Heart right ventricle (tissue), 16 donors: ENCODE measurements around the gene RBM20. TPM values are rescaled to one million over a fixed set of nuclear protein-coding genes. Genes with fewer than 3 reads are reported as not detected.

Experiments
- ATAC-seq, 8 donors: fragments of 200-7000 bp; cut with Tn5 transposase; one replicate each; pipeline ENCODE4 v1.9.1; 2020; ENCODE audit warnings: mild to moderate bottlenecking in 8 of 8, moderate library complexity in 8 of 8, moderate number of reproducible peaks in 1 of 8
- DNase-seq, 2 donors: peaks; one replicate each; pipeline ENCODE4 v3.0.0-alpha.2; 2020
- H3K27ac ChIP-seq, 10 donors: fragments of 200-600 bp; sonication (generic) in 2 of 10; one replicate each; pipeline versions ENCODE4 v1.5.0 to v1.8.0; 2020 to 2022; ENCODE audit warnings: mild to moderate bottlenecking in 3 of 10
- H3K27me3 ChIP-seq, 7 donors: fragments of 200-600 bp; one replicate each; pipeline ENCODE4 v1.8.0; 2021 to 2022; ENCODE audit warnings: mild to moderate bottlenecking in 2 of 7
- H3K36me3 ChIP-seq, 9 donors: fragments of 200-600 bp; sonication (generic) in 1 of 9; one replicate each; pipeline versions ENCODE4 v1.5.0 to v1.8.0; 2020 to 2022; ENCODE audit warnings: mild to moderate bottlenecking in 2 of 9
- H3K4me1 ChIP-seq, 9 donors: fragments of 200-600 bp; sonication (generic) in 1 of 9; one replicate each; pipeline versions ENCODE4 v1.5.0 to v1.8.0; 2020 to 2022; ENCODE audit warnings: mild to moderate bottlenecking in 4 of 9
- H3K4me3 ChIP-seq, 10 donors: fragments of 200-600 bp; sonication (generic) in 2 of 10; one replicate each; pipeline versions ENCODE4 v1.5.0 to v1.8.0; 2020 to 2022; ENCODE audit warnings: mild to moderate bottlenecking in 7 of 10, moderate library complexity in 2 of 10
- H3K9me3 ChIP-seq, 11 donors: fragments of 200-600 bp in 10 of 11; sonication (generic) in 2 of 11; one replicate each; pipeline versions ENCODE4 v1.5.0 to v1.8.0; 2013 to 2022; ENCODE audit warnings: mild to moderate bottlenecking in 2 of 11, control low read depth in 1 of 11, moderate library complexity in 1 of 11
- WGBS, 2 donors: extraction: QIAGEN DNeasy Blood & Tissue Kit; methylation state at CpG; one replicate each; pipeline ENCODE4 v1.1.7; 2013; ENCODE audit warnings: inconsistent platforms in 1 of 2; 5-methylcytosine and 5-hydroxymethylcytosine counted together
- intact Hi-C, 10 donors: fragments of 100-400 bp; cut with DNase I; formaldehyde crosslinking; loops; one replicate each; pipeline versions ENCODE4 v1.11.1 to v1.14.2; 2022
- polyA plus RNA-seq, 2 donors: library from polyadenylated mRNA; stranded (reverse); fragments of 200-250 nt; gene quantifications; one replicate each; pipeline ENCODE4 v1.2.3, GENCODE V29; 2013
- total RNA-seq, 10 donors: library from RNA; stranded (reverse); fragmentation: NEBNext Ultra II Directional in 3 of 10; extraction: Animal tissue kit (Norgen Biotek cat#: 25700) in 3 of 10; gene quantifications; one replicate each; pipeline versions ENCODE4 v1.2.1 to v1.2.4, GENCODE V29; 2021 to 2023
- TF ChIP-seq, protein P1 (sequence below), 9 donors: fragments of 200-600 bp; sonication (generic) in 2 of 9; IDR thresholded peaks; one replicate each; pipeline versions ENCODE4 v1.5.0 to v1.8.0; 2021 to 2022; ENCODE audit warnings: antibody characterized with exemption in 9 of 9, mild to moderate bottlenecking in 5 of 9, moderate library complexity in 1 of 9
- donor health status: Arrhythmogenic right ventricular cardiomyopathy.
- donor health status: ischemic (EF 13 %, LVEDD 7.1; RV severe dilation, severe dysfunction).
- donor health status: healthy with polysubstance abuse.
- donor health status: DM: no; HTN: yes; CAD: no.
- donor health status: DM: no; HTN: no; CAD: no.
- donor health status: ischemic (EF 25% LVEDD 6.9; RV normal size, moderate dysfunction).
- donor health status: ischemic (EF 25% LVEDD 5.7; RV mildly dilated, moderate dysfunction).
- donor health status: healthy.
- donor health status: DM: yes; HTN: yes; CAD: no.
- donor health status: Ischemic cardiomyopathy.
- donor health status: ischemic (EF 35%, LVEDD 5.7; RV mildly dilated, moderate dysfunction).
- donor health status: nonischemic (EF 11% LVEDD 7.7; RV severe dilation, severe dysfunction).
- donor health status: DM: yes; HTN: yes; CAD: no.
- donor health status: PGD.
- donor health status: ischemic (EF 29% LVEDD 5.4; RV normal size, mild dysfunction).
- donor health status: nonischemic (EF 23%, LVEDD 6.1; RV moderate dilation, normal function).

The RBM20 gene
- total and polyA plus RNA-seq, 12 donors = 10.1 to 186 (median 134) TPM

DNA sequence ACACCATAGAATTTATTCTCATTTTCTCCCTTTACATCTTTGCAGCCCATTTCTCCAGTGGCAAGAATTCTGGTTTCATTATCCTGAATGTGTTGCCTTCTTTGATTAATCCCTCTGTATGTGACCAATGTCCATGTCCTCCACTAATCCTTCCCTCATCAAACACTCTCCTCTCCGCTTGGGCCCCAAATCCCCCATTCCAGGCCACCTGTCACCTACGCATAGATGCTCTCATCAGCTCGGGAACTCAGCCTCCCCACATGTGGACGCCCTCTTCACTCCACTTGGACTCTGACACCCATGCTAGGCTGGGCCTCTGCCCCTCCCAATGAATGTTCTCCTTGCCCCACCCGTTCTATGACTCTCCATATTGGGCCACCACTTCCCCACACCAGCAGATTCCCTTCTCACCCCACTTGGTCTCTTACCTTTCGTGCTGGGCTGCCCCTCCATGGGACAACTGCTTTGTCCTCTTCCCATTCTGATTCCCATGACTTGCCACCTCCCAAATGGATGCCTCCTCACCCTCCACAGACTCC is 18.7 kb upstream of the RBM20 start:
- intact Hi-C loops = no loop called here
- no peak overlapping the region for H3K4me3 ChIP-seq
- no peak overlapping the region for H3K27ac ChIP-seq
- peaks cover 0 to 12% (median 0%) of the 10 kb centered on the region in 9 donors for H3K4me1 ChIP-seq
- no peak for DNase-seq
- WGBS, 2 donors = 90 to 91% methylated on average over 6 of the region's 6 CpGs
- H3K36me3 ChIP-seq = no peaks in the 10 kb centered on the region
- peaks cover 0 to 4% (median 0%) of the 10 kb centered on the region in 11 donors for H3K9me3 ChIP-seq
- no peak for ATAC-seq
- TF ChIP-seq, protein P1, sequence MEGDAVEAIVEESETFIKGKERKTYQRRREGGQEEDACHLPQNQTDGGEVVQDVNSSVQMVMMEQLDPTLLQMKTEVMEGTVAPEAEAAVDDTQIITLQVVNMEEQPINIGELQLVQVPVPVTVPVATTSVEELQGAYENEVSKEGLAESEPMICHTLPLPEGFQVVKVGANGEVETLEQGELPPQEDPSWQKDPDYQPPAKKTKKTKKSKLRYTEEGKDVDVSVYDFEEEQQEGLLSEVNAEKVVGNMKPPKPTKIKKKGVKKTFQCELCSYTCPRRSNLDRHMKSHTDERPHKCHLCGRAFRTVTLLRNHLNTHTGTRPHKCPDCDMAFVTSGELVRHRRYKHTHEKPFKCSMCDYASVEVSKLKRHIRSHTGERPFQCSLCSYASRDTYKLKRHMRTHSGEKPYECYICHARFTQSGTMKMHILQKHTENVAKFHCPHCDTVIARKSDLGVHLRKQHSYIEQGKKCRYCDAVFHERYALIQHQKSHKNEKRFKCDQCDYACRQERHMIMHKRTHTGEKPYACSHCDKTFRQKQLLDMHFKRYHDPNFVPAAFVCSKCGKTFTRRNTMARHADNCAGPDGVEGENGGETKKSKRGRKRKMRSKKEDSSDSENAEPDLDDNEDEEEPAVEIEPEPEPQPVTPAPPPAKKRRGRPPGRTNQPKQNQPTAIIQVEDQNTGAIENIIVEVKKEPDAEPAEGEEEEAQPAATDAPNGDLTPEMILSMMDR (IDR thresholded peaks at IDR 0.05) = no peak
- H3K27me3 ChIP-seq = no peaks in the 10 kb centered on the region

GRCh38 chr10:110625951-110626855 is 17.9 kb upstream of the RBM20 start:
- ATAC-seq (peak in 1 of 8 donors; percentile 9), DNase-seq (no peak)
- peaks cover 0 to 4% (median 0%) of the 10 kb centered on the region in 11 donors for H3K9me3 ChIP-seq
- no peak overlapping the region for H3K4me3 ChIP-seq
- WGBS, 2 donors = 86 to 88% methylated on average over 5 of the region's 5 CpGs
- no peaks in the 10 kb centered on the region for H3K36me3 ChIP-seq
- H3K27ac ChIP-seq = no peak overlapping the region
- intact Hi-C loops = no loop called here
- H3K4me1 ChIP-seq = peaks cover 0 to 12% (median 6%) of the 10 kb centered on the region in 9 donors
- no peaks in the 10 kb centered on the region for H3K27me3 ChIP-seq
- TF ChIP-seq, protein P1 (IDR thresholded peaks at IDR 0.05) = no peak

DNA sequence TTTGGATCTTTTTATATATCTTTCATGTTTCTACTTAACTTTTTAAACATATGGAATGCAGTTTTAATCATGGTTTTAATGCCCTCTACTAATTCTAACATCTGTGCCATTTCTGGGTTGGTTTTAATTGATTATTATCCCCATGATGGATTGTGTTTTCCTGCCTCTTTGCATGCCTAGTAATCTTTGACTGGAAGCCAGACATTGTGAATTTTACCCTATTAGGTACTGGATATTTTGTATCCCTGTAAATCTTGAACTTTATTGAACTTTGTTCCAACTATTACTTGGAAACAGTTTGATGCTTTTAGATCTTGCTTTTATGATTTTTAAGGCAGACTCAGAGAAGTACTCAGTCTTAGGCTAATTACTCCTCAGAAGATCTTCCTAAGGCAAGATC is 16.0 kb upstream of the RBM20 start:
- Histone ChIP-seq H3K27me3 (no peaks in the 10 kb centered on the region), H3K9me3 (no peaks in the 10 kb centered on the region), H3K27ac (no peak overlapping the region), H3K4me1 (peaks cover 0 to 12% (median 6%) of the 10 kb centered on the region in 9 donors), H3K36me3 (no peaks in the 10 kb centered on the region), H3K4me3 (no peak overlapping the region)
- TF ChIP-seq, protein P1 (IDR thresholded peaks at IDR 0.05) = no peak
- ATAC-seq (no peak), DNase-seq (no peak)
- intact Hi-C loops = no loop called here

DNA sequence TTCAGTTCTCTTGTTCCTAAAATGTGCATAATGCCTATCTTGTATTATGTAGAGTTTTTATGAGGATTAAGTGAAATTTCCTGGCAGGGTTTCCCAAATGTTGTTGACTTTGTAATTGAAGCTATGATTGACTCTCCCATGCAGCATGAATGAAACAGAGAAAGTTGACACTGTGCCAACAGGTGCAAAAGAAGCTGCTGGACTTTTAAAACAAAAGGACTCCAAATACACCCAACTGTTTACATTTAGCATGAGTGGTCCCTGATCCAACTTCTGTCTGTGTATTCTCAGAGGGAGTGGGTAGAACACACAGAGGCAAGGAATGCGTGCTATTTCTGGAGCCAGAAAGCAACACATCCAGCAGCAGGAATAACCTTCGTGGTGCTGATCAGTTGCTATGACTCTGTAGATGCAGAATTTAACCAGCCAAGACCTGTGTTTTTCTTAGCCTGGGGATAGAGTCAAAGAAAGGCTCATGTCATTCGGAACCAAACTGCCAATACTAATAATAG is 14.4 kb upstream of the RBM20 start:
- Histone ChIP-seq H3K9me3 (no peaks in the 10 kb centered on the region), H3K36me3 (no peaks in the 10 kb centered on the region), H3K4me3 (no peak overlapping the region), H3K27me3 (no peaks in the 10 kb centered on the region), H3K4me1 (peaks cover 0 to 13% (median 6%) of the 10 kb centered on the region in 9 donors), H3K27ac (peak overlapping the region in 8 of 10 donors; percentile 52 to 79 (median 73))
- 23 to 38% methylated on average over 3 of the region's 3 CpGs for WGBS, 2 donors
- peak; percentile 66 to 92 (median 82) for ATAC-seq
- intact Hi-C loops = no loop called here
- no peak for DNase-seq
- TF ChIP-seq, protein P1 (IDR thresholded peaks at IDR 0.05) = no peak
